ENCODE data around the gene ZNF48. TPM values are rescaled to one million over a fixed set of nuclear protein-coding genes. Genes with fewer than 3 reads are reported as not detected.

Gene ZNF48
- total RNA-seq, 4 donors from 2014 or later = 5.8 to 10.5 (median 7.0) TPM; not detected in 1

DNA sequence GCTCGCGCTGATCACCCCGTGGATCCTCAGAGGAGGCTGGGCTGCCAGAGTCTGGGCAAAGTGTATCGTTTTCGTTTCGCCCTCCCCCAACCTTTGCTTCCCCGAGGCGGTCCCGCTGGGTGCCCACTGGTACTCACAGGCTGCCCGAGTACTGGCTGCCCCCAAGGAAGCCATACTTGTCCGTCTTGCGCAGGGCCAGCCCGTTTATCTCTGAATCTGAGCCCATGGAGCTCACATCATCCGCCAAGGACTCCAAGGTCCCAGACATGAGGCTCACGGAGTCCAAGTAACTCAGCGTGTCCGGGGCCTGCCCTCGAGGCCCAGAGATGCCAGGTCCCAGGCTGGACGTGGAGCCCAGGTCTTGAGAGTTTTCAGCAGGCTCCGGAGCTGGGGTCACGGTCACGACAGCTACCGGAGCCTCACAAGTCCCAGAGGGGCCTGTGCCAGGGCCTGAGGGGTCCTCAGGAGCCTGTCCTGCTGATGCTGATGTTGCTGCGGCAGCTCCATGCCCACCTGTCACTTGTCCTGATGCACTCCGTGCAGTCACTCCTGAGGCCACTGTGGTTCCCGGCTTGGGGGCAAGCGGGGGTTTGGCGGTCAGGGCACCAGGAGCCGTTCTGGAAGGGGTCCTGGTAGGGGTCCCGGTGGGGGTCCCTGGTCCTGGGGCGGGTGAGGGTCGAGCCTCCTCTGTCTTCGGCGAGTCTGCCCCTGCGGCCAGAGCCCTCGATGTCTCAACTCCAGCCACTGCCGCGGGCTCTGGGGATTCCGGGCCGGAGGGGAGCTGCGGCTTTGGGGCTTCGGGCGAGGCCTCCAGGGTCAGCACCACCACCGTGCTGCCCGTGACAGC lies 25.9 kb upstream of the ZNF48 start:
- Histone ChIP-seq H3K4me3 (peak overlapping the region; percentile 96 to 98 (median 97)), H3K27ac (peak overlapping the region; percentile 85 to 92 (median 88)), H3K36me3 (peaks cover 0 to 8% (median 4%) of the 10 kb centered on the region in 4 donors), H3K27me3 (no peaks in the 10 kb centered on the region), H3K9me3 (no peaks in the 10 kb centered on the region), H3K4me1 (peaks cover 11 to 41% (median 33%) of the 10 kb centered on the region in 4 donors)
- TF ChIP-seq, protein P1, sequence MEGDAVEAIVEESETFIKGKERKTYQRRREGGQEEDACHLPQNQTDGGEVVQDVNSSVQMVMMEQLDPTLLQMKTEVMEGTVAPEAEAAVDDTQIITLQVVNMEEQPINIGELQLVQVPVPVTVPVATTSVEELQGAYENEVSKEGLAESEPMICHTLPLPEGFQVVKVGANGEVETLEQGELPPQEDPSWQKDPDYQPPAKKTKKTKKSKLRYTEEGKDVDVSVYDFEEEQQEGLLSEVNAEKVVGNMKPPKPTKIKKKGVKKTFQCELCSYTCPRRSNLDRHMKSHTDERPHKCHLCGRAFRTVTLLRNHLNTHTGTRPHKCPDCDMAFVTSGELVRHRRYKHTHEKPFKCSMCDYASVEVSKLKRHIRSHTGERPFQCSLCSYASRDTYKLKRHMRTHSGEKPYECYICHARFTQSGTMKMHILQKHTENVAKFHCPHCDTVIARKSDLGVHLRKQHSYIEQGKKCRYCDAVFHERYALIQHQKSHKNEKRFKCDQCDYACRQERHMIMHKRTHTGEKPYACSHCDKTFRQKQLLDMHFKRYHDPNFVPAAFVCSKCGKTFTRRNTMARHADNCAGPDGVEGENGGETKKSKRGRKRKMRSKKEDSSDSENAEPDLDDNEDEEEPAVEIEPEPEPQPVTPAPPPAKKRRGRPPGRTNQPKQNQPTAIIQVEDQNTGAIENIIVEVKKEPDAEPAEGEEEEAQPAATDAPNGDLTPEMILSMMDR (IDR thresholded peaks at IDR 0.05) = no peak
- TF ChIP-seq EP300 (IDR thresholded peaks at IDR 0.05; ENCODE audit: low read depth) (no peak), POLR2AphosphoS5 (IDR thresholded peaks at IDR 0.05) (no peak), POLR2A (IDR thresholded peaks at IDR 0.05) (no peak)
- in situ Hi-C loops (cut with MboI; ENCODE audit: low pct_ligation_motif_present in 1 of 4, low pct_unique_long_range_greater_than_20kb in 1 of 4, low sequenced_read_pairs in 3 of 4) (no loop called here), intact Hi-C loops (cut with DNase I; ENCODE audit: low total_unique reads) (no loop called here)
- WGBS, 2 donors (ENCODE audit: low coverage in 1 of 2) = 0 to 1% methylated on average over 3 to 26 of the region's 45 CpGs
- no peak for DNase-seq

DNA sequence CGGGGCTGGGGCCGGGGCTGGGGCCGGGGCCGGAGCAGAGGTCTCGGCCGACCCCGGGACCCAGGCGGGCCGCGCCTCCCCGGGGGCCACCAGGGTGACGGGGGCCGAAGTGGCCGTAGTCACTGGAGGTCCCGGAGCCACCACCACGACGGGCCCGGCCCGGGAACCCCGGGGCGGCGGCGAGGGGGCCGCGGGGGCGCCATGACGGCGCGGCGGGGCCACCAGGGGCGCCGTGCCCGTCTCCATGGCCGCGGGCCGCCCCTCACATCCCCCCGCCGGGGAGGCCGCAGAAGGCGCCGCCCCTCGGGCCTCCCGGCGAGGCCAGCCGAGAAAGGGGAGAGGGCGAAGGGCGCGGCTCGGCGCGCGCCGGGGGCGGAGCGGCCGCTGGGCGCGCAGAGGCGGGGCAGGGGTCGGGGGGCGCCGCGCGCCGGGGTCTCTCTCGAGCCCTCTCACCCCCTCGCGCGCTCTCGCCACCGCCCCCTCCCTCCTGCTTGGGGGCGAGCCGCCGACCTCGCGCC lies 25.2 kb upstream of the ZNF48 start:
- Histone ChIP-seq H3K27me3 (no peaks in the 10 kb centered on the region), H3K4me3 (peak overlapping the region; percentile 96 to 98 (median 97)), H3K9me3 (no peaks in the 10 kb centered on the region), H3K36me3 (peaks cover 0 to 2% (median under 1%) of the 10 kb centered on the region in 4 donors), H3K27ac (peak overlapping the region; percentile 85 to 92 (median 88)), H3K4me1 (peaks cover 11 to 41% (median 33%) of the 10 kb centered on the region in 4 donors)
- intact Hi-C loops (cut with DNase I; ENCODE audit: low total_unique reads) = no loop called here
- DNase-seq = no peak
- in situ Hi-C loops (cut with MboI; ENCODE audit: low pct_ligation_motif_present in 1 of 4, low pct_unique_long_range_greater_than_20kb in 1 of 4, low sequenced_read_pairs in 3 of 4) = no loop called here
- 1% methylated on average over 25 of the region's 76 CpGs; no CpG with 5 or more reads in 1 of the 2 donors for WGBS, 2 donors (ENCODE audit: low coverage in 1 of 2)
- TF ChIP-seq, protein P1 (IDR thresholded peaks at IDR 0.05) = no peak
- TF ChIP-seq POLR2AphosphoS5 (IDR thresholded peaks at IDR 0.05) = peak in 1 of 3 donors; percentile 88

DNA sequence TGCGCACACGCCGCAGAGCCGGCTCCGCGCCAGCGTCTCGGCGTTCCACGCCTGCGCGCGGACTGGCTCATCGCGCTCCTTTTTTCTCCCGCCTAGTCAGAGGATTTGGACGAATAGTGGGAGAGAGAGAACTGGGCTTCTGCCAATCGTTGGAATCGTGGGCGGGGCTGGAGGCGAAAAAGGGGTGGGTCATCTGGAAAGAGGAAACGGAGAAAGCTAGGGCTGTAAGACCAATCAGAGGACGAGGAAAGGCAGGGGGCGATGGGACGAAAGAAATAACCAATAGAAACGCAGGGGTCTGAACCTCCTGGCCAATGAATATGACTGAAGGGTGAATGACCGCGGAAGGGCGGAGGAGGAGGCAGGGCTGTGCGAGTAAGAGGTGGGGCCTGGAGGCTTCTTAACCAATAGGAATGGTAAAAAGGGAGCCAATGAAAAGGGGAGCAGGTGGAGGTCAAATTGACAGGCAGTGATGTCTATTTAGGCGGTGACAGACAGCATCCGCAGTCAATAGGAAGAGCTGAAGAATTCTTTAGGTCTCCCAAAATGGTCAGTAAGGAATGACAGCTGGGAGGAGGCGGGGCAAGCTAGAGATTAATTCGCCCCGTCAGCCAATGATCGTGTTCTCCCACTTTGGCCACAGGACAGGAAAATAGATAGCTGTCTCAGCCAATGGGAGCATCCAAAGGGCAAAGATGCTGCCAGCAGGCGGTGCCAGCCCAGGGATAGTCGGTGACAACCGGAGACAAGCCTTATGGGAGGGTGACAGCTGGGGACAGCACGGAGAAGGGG lies 24.6 kb upstream of the ZNF48 start, which contains the start of gene TBC1D10B:
TBC1D10B (minus strand) TSS at position 39 of the 792 bp plus-strand sequence. CDS start 311 bp downstream, outside the sequence.
- DNase-seq = peak; percentile 99
- H3K4me1 ChIP-seq = peaks cover 11 to 41% (median 33%) of the 10 kb centered on the region in 4 donors
- no peaks in the 10 kb centered on the region for H3K36me3 ChIP-seq
- in situ Hi-C loops (cut with MboI; ENCODE audit: low pct_ligation_motif_present in 1 of 4, low pct_unique_long_range_greater_than_20kb in 1 of 4, low sequenced_read_pairs in 3 of 4) = no loop called here
- H3K27me3 ChIP-seq = no peaks in the 10 kb centered on the region
- intact Hi-C loops (cut with DNase I; ENCODE audit: low total_unique reads) = no loop called here
- WGBS, 2 donors (ENCODE audit: low coverage in 1 of 2) = 0% methylated on average over 15 to 35 of the region's 40 CpGs
- H3K9me3 ChIP-seq = no peaks in the 10 kb centered on the region
- H3K27ac ChIP-seq = peak within 1 kb of the TSS; percentile 87 to 93 (median 92)
- TF ChIP-seq, protein P1 (IDR thresholded peaks at IDR 0.05) = peak in 4 of 5 experiments; percentile 19 to 57 (median 36)
- TF ChIP-seq POLR2A (IDR thresholded peaks at IDR 0.05) (peak; percentile 61), POLR2AphosphoS5 (IDR thresholded peaks at IDR 0.05) (peak; percentile 52 to 93 (median 87)), EP300 (IDR thresholded peaks at IDR 0.05; ENCODE audit: low read depth) (no peak)
- H3K4me3 ChIP-seq = peak within 1 kb of the TSS; percentile 96 to 98 (median 97)

Data from transverse colon (tissue), 4 donors.